OCI-LY3 (cell line): ENCODE results near the gene ARG2.

Source experiments
- H2AFZ ChIP-seq: fragments of 200-600, 300-600 bp; shearing (Covaris generic); 2 replicates; pipeline ENCODE4 v1.6.0; 2014; ENCODE audit warnings: antibody characterized with exemption, low read depth, low read length
- H3K27ac ChIP-seq: fragments of 200-600, 300-600 bp; sonication (generic); 2 replicates; pipeline ENCODE4 v1.5.1; 2014; ENCODE audit warnings: mild to moderate bottlenecking, low read length, moderate library complexity, mixed read lengths
- H3K27me3 ChIP-seq: fragments of 200-600, 300-600 bp; sonication (generic); 2 replicates; pipeline ENCODE4 v1.6.1; 2014; ENCODE audit warnings: low read depth, low read length, mixed read lengths
- H3K36me3 ChIP-seq: fragments of 200-600, 300-600 bp; sonication (generic); replicated peaks from 2 replicates; pipeline ENCODE3; 2014; ENCODE audit warnings: low read depth, low read length, mixed read lengths
- H3K4me1 ChIP-seq: fragments of 300-600, 200-600 bp; sonication (generic); 2 replicates; pipeline ENCODE4 v1.6.1; 2014; ENCODE audit warnings: low read length, mixed read lengths
- H3K4me2 ChIP-seq: fragments of 200-600, 300-600 bp; sonication (generic); 2 replicates; pipeline ENCODE4 v1.6.1; 2014; ENCODE audit warnings: low read length, mixed read lengths
- H3K4me3 ChIP-seq: fragments of 300-600, 200-600 bp; sonication (generic); 2 replicates; pipeline ENCODE4 v1.5.1; 2014; ENCODE audit warnings: antibody characterized with exemption, mild to moderate bottlenecking, low read length, moderate library complexity
- H3K79me2 ChIP-seq: fragments of 300-600, 200-600 bp; shearing (Covaris generic); 2 replicates; pipeline ENCODE4 v1.6.1; 2014; ENCODE audit warnings: mild to moderate bottlenecking, low read length, mixed read lengths
- H3K9ac ChIP-seq: fragments of 300-600, 200-600 bp; shearing (Covaris generic); 2 replicates; pipeline ENCODE4 v1.6.0; 2014; ENCODE audit warnings: mild to moderate bottlenecking, low read length, moderate library complexity
- H3K9me3 ChIP-seq: fragments of 200-600, 300-600 bp; shearing (Covaris generic); 2 replicates; pipeline ENCODE4 v1.6.1; 2014; ENCODE audit warnings: low read length, mixed read lengths; ENCODE audit not compliant: insufficient read depth
- H4K20me1 ChIP-seq: fragments of 200-600, 300-600 bp; sonication (generic); 2 replicates; pipeline ENCODE4 v1.6.1; 2016; ENCODE audit warnings: low read length, mixed read lengths; ENCODE audit not compliant: insufficient read depth
- EZH2phosphoT487 ChIP-seq: fragments of 200-600 bp; shearing (Covaris generic); IDR thresholded peaks from 2 replicates; pipeline ENCODE4 v1.6.1; 2018; ENCODE audit warnings: antibody characterized with exemption, mixed run types, low read depth
- TF ChIP-seq, protein P1 (sequence below): fragments of 200-600, 300-600 bp; sonication (generic); IDR thresholded peaks from 2 replicates; pipeline ENCODE4 v1.5.1; 2014; ENCODE audit warnings: antibody characterized with exemption, low read length, low read depth

ARG2 gene

DNA sequence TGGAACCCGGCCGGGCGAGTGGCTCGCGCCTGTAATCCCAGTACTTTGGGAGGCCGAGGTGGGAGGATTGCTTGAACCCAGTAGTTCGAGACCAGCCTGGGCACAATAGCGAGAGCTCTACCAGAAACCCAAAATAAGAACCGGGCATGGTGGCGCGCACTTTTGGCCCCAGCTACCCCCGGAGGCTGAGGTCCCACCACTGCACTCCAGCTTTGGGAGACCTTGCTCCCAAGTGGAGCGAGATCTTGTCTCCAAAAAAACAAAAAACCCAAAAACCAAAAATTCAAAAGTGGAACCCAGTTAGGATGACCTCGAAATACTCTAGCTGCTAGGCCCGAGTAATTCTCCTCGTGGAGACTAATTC is 55.5 kb downstream of the ARG2 start:
- H3K9ac ChIP-seq = peak overlapping the region; percentile 78
- peaks cover 19% of the 10 kb centered on the region for H3K79me2 ChIP-seq
- no peak overlapping the region for H3K27ac ChIP-seq
- H3K4me1 ChIP-seq = peaks cover 16% of the 10 kb centered on the region
- peak overlapping the region; percentile 96 for H2AFZ ChIP-seq
- H3K36me3 ChIP-seq = peaks cover 27% of the 10 kb centered on the region
- TF ChIP-seq EZH2phosphoT487 = no peak
- TF ChIP-seq, protein P1, sequence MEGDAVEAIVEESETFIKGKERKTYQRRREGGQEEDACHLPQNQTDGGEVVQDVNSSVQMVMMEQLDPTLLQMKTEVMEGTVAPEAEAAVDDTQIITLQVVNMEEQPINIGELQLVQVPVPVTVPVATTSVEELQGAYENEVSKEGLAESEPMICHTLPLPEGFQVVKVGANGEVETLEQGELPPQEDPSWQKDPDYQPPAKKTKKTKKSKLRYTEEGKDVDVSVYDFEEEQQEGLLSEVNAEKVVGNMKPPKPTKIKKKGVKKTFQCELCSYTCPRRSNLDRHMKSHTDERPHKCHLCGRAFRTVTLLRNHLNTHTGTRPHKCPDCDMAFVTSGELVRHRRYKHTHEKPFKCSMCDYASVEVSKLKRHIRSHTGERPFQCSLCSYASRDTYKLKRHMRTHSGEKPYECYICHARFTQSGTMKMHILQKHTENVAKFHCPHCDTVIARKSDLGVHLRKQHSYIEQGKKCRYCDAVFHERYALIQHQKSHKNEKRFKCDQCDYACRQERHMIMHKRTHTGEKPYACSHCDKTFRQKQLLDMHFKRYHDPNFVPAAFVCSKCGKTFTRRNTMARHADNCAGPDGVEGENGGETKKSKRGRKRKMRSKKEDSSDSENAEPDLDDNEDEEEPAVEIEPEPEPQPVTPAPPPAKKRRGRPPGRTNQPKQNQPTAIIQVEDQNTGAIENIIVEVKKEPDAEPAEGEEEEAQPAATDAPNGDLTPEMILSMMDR = no peak
- H4K20me1 ChIP-seq = peaks cover 8% of the 10 kb centered on the region; the same call in 1 of the 2 replicates
- H3K4me2 ChIP-seq = peak overlapping the region; percentile 89
- peak overlapping the region; percentile 97 for H3K4me3 ChIP-seq
- no peaks in the 10 kb centered on the region for H3K9me3 ChIP-seq
- no peaks in the 10 kb centered on the region for H3K27me3 ChIP-seq

DNA sequence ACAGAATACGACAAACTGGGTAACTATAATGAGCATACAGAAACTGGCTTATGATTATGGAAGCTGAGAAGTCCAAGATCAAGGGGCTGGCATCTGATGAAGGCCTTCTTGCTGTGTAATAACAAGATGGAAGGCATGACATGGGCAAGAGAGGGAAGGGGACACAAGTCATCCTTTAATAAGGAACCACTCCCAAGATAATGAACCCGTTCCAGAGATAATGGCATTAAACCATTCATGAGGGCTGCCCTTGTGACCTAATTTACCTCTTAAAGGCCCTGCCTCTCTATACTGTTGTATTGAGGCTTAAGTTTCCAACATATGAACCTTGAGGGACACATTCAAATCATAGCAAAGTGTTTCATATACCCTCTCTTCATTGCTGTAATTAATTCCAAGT is 59.3 kb downstream of the ARG2 start:
- Histone ChIP-seq H3K4me1 (peaks cover 20% of the 10 kb centered on the region), H4K20me1 (peaks cover 14% of the 10 kb centered on the region), H3K4me2 (no peak overlapping the region), H2AFZ (no peak overlapping the region), H3K27ac (no peak overlapping the region), H3K9ac (no peak overlapping the region), H3K36me3 (peaks cover 58% of the 10 kb centered on the region), H3K79me2 (peaks cover 5% of the 10 kb centered on the region), H3K9me3 (no peaks in the 10 kb centered on the region), H3K27me3 (no peaks in the 10 kb centered on the region), H3K4me3 (no peak overlapping the region)
- TF ChIP-seq, protein P1 = no peak
- TF ChIP-seq EZH2phosphoT487 = no peak

DNA sequence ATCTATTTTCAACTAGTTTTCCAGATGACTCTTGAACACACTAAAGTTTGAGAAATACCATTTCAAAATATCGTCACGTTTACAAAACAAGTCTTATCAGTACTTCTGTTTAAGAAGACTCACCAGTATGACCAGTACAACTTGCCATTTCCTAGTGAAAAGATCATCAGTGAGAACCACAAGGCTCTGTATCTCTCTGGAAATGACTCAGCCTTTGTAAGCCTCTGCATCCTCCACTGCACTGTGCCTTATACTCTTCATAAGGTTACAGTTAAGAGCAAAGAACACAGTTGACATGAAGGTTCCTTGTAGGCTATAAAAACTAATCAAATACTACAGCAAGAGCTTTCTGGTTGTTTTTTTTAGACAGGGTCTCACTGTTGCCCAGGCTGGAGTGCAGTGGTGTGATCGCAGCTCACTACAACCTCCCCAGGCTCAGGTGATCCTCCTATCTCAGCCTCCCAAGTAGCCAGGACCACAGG is 60.4 kb downstream of the ARG2 start:
- no peak overlapping the region for H2AFZ ChIP-seq
- peaks cover 17% of the 10 kb centered on the region for H4K20me1 ChIP-seq
- no peaks in the 10 kb centered on the region for H3K9me3 ChIP-seq
- peaks cover 18% of the 10 kb centered on the region for H3K4me1 ChIP-seq
- TF ChIP-seq, protein P1 = no peak
- no peaks in the 10 kb centered on the region for H3K27me3 ChIP-seq
- peaks cover 70% of the 10 kb centered on the region for H3K36me3 ChIP-seq
- H3K4me3 ChIP-seq = no peak overlapping the region
- 0 out of 2 replicates have a peak, but pooled peaks cover 4% of the 10 kb centered on the region for H3K79me2 ChIP-seq
- H3K4me2 ChIP-seq = no peak overlapping the region
- no peak overlapping the region for H3K27ac ChIP-seq
- no peak overlapping the region for H3K9ac ChIP-seq

DNA sequence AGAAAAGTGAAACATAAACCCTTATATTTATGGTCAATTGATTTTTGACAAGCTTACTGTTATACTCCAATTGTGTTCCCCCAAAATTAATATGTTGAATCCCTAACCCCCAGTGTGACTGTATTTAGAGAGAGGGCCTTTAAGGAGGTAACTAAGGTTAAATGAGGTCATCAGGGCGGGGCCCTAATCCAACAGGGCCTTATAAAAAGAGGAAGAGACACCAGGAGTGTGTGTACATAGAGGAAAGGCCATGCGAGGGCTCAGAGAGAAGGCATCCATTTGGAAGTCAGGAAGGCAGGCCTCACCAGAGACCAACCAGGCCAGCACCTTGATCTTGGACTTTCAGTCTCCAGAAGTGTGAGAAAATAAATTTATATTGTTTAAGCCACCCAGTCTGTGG is 61.2 kb downstream of the ARG2 start:
- Histone ChIP-seq H3K27me3 (no peaks in the 10 kb centered on the region), H3K4me1 (peaks cover 15% of the 10 kb centered on the region), H3K9me3 (no peaks in the 10 kb centered on the region), H3K9ac (no peak overlapping the region), H4K20me1 (peaks cover 17% of the 10 kb centered on the region), H3K4me2 (no peak overlapping the region), H3K4me3 (no peak overlapping the region), H3K27ac (no peak overlapping the region), H3K36me3 (peaks cover 72% of the 10 kb centered on the region), H2AFZ (no peak overlapping the region), H3K79me2 (0 out of 2 replicates have a peak, but pooled peaks cover 4% of the 10 kb centered on the region)
- TF ChIP-seq EZH2phosphoT487 = no peak
- TF ChIP-seq, protein P1 = no peak
